GM18868 (cell line): ENCODE measurements around the gene ZBTB17.
"Not testable (repeated sequence)": the region's sequence is repeated elsewhere in the genome, so short reads cannot be mapped to it uniquely, and the experiment has no call there.

Experiments
- ATAC-seq: cut with Tn5 transposase; IDR thresholded peaks from one replicate; pipeline ENCODE4 v1.9.1; 2021; ENCODE audit warnings: mild to moderate bottlenecking, moderate library complexity; ENCODE audit not compliant: unreplicated experiment

The ZBTB17 gene

DNA sequence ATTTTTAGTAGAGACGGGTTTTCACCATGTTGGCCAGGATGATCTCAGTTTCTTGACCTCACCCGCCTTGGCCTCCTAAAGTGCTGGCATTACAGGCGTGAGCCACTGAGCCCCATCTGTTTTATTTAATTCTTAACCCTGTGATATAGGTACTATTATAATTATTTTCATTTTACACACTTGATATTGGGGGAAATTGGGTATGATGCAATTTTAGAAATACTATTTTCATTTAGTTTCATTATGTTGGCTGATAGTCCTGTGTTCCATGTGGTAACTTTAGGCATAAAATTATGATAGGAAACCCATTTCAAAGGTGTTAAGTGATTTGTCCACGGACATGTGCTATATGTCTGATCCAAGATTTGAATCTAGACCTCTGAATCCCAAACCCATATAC, 67.3 kb downstream of the ZBTB17 start:
- ATAC-seq, result no peak

DNA sequence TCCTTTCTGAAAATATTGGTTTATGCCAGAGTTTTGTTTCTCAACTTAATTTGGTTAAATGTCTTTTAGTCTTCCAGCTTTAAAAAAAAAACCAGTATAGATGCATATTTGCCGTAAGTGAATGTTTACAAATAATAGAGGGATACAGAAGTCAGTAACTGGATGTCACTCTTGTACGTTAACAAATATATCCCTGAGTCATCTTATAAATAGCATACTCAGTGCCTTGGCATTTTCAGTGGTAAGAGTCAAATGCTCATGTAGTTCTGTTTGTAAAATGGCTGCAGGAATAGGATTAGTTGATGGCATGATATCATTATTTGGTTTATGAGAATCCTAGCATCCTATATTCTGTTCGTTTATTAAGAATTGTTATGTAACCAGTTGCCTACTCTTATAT, 73.0 kb downstream of the ZBTB17 start:
- ATAC-seq, result no peak

DNA sequence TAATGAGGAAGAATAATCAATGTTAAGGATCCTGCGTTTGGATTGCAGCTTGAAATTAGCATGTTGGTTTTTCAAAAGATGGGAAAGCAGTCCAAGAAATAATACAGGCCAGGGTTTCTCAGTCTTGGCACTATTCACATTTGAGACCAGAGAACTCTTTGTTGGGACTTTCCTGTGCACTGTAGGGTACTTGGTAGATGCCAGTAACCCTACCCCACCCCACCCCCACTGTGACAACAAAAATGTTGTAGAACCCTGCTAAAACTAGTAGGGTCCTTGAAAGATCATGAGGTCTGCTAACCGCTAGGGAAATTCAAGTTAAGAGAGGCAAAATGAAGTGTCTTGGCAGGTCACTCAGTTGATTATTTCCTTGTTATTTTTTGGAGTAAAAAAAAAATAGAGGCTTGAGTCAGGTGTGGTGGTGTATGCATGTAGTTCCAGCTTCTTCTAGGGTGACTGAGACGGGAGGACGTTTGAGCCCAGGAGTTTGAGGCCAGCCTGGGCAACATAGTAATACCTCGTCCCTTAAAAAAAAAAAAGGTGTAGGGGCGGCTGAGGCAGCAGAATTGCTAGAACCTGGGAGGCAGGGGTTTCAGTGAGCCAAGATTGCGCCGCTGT, 75.1 kb downstream of the ZBTB17 start:
- no peak for ATAC-seq

DNA sequence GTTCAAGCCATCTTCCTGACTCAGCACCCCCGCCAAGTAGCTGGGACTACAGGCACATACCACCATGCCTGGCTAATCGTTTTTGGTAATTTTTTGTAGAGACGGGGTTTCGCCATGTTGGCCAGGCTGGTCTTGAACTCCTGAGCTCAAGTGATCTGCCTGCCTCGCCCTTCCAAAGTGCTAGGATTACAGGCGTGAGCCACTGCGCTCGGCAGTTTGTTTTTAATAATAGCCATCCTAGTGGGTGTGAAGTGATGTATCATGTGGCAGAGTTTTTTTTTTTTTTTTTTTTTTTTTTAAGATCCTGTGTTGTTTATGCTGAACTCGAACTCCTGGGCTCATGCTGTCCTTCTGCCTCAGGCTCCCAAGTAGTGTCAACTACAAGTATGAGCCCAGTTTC, 76.6 kb downstream of the ZBTB17 start:
- no peak for ATAC-seq

DNA sequence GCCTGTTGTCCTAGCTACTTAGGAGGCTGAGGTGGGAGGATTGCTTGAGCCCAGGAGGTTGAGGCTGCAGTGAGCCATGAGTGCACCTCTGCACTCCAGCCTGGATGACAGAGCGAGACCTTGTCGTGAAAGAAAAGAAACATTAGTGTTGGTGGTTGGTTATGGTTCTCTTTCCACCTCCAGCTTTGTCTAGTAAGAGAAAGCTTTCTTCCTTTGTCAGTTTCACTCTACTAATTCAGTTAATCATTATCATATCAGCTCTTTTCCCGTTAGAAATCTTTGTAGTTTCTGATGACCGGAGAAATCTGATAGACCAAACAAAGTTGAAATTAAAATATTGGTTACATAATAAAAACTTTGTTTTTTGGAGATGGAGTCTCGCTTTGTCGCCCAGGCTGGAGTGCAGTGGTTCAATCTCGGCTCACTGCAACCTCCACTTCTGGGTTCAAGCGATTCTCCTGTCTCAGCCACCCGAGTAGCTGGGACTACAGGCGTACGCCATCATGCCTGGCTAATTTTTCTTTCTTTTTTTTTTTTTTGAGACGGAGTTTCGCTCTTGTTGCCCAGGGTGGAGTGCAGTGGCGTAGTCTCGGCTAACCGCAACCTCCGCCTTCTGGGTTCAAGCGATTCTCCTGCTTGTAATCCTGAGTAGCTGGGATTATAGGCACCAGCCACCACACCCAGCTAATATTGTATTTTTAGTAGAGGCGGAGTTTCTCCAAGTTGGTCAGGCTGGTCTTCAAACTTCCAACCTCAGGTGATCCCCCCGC, 78.9 kb downstream of the ZBTB17 start:
- ATAC-seq, result not testable (repeated sequence)

DNA sequence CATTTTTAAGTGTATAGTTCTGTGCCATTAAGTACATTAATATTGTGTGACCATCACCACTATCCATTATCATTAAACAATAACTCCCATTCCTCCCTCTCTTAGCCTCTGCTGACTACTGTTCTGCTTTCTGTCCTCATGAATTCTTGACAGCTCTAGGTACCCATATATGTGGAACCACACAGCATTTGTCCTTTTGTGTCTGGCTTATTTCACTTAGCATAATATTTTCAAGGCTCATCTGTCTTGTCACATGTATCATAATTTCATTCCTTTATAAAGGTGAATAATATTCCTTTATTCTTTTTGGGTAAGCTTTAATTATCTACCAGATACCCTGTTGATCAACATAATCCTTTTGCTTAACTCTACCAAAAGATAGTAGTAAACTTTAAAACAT, 80.7 kb downstream of the ZBTB17 start:
- ATAC-seq, result no peak

DNA sequence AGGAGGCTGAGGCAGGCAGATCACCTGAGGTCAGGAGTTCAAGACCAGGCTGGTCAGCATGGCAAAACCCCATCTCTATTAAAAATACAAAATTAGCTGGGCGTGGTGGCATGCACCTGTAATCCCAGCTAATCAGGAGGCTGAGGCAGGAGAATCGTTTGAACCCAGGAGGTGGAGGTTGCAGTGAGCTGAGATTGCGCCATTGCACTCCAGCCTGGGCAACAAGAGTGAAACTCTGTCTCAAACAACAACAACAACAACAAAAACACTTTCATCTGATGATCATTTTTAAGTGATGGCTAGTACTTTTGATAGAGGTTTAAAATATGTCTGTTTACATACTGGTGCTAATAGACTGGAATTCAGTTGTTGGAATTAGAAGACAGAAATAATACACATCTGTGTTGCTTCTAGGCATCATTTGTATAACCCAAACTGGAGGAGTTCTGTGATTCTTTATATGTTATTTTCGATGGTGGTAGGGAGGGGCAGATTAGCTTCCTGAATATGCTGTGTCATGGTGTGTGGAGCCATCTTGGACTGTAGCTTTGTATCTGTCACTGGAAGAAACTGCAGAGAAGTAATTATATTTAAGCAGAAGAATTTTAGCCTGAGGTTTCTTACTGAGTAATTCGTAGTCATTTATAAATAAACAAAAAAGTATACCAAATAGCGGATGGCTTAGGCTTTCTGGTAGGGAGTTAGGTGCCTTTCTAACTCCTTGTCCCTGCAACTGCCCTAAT, 82.9 kb downstream of the ZBTB17 start:
- ATAC-seq, result not testable (repeated sequence)
